NB4 (cell line): ENCODE measurements around the gene KLHL10.

ENCODE experiments used
- DNase-seq: peaks from one replicate; pipeline ENCODE4 v3.0.0; 2010; ENCODE audit warnings: low read depth
- H3K4me3 ChIP-seq: one replicate; pipeline ENCODE4 v1.5.1; 2011; ENCODE audit warnings: mild to moderate bottlenecking, low read depth, low read length, moderate library complexity
- CTCF ChIP-seq: IDR thresholded peaks from one replicate; pipeline ENCODE4 v1.5.1; 2012; ENCODE audit warnings: low read depth, low read length
- MAX ChIP-seq: IDR thresholded peaks from 2 replicates; pipeline ENCODE4 v1.6.1; 2011; ENCODE audit warnings: low read depth, low read length
- MYC ChIP-seq: IDR thresholded peaks from 2 replicates; pipeline ENCODE4 v1.6.1; 2011; ENCODE audit warnings: low read depth, low read length
- POLR2A ChIP-seq: IDR thresholded peaks from 2 replicates; pipeline ENCODE4 v1.6.1; 2011; ENCODE audit warnings: mild to moderate bottlenecking; ENCODE audit not compliant: insufficient read length; ENCODE audit errors: extremely low read depth

The KLHL10 gene

GRCh38 chr17:41896726-41897125, 59.1 kb downstream of the KLHL10 start:
- TF ChIP-seq MAX, result no peak
- no peak for TF ChIP-seq CTCF
- no peak for TF ChIP-seq MYC
- TF ChIP-seq POLR2A, result no peak
- H3K4me3 ChIP-seq, result no peak overlapping the region
- DNase-seq, result no peak
